Measurements from ENCODE around the gene CLDN25. TPM values are rescaled to one million over a fixed set of nuclear protein-coding genes. Genes with fewer than 3 reads are reported as not detected.

The CLDN25 gene
- total RNA-seq, 1 experiment from 2014 or later: not detected

- peaks cover 31 to 85% (median 79%) of the 10 kb centered on the region in 3 experiments for H3K36me3 Mint-ChIP-seq (ENCODE audit: insufficient read depth in 1 of 3, low read depth in 3 of 3)
- no peak overlapping the region for H2BK12ac ChIP-seq (ENCODE audit: insufficient read length, low read depth, low read length)
- no peak overlapping the region for H3K56ac ChIP-seq (ENCODE audit: insufficient read length, low read depth, low read length)
- H4K91ac ChIP-seq (ENCODE audit: insufficient read length, low read depth, low read length): no peak overlapping the region
- H3K4me3 Mint-ChIP-seq: no peak overlapping the region
- H3K9me3 Mint-ChIP-seq: no peaks in the 10 kb centered on the region; a peak in 1 of 5 replicates
- H3K18ac ChIP-seq (ENCODE audit: insufficient read length, low read depth, low read length): no peak overlapping the region
- H3K4me1 ChIP-seq (ENCODE audit: insufficient read depth, low read length): no peaks in the 10 kb centered on the region
- no peak for TF ChIP-seq CTCF (conservative IDR thresholded peaks at IDR 0.05)
- no peaks in the 10 kb centered on the region for H3K23me2 ChIP-seq (ENCODE audit: insufficient read length, low read depth, low read length, poor library complexity, severe bottlenecking)
- H3K79me1 ChIP-seq (ENCODE audit: insufficient read depth, low read depth, low read length, poor library complexity, severe bottlenecking): no peaks in the 10 kb centered on the region
- H3K27me3 ChIP-seq (ENCODE audit: insufficient read depth, low read length): no peaks in the 10 kb centered on the region
- H3K27ac ChIP-seq (ENCODE audit: insufficient read length, low read depth, low read length): no peak overlapping the region
- H2BK120ac ChIP-seq (ENCODE audit: low read depth, low read length, poor library complexity, severe bottlenecking): no peak overlapping the region
- no peaks in the 10 kb centered on the region for H4K20me1 ChIP-seq (ENCODE audit: control insufficient read depth, insufficient read depth, insufficient read length)
- H3T11ph ChIP-seq (ENCODE audit: low read length): no peak overlapping the region
- no peak overlapping the region for H3K14ac ChIP-seq (ENCODE audit: insufficient read depth, low read length)
- no peak overlapping the region for H3K4ac ChIP-seq (ENCODE audit: low read depth, low read length)
- H4K5ac ChIP-seq (ENCODE audit: insufficient read length, low read depth, low read length): no peak overlapping the region
- no peak for DNase-seq
- H4K8ac ChIP-seq (replicated peaks; ENCODE audit: insufficient read length, low read depth, low read length): no peak overlapping the region
- H2AFZ ChIP-seq (ENCODE audit: low read length): no peak overlapping the region
- no peak overlapping the region for H2BK20ac ChIP-seq (ENCODE audit: low read depth, low read length, poor library complexity, severe bottlenecking)
- no peak overlapping the region for H2BK15ac ChIP-seq (ENCODE audit: low read depth, low read length)
- H3K4me2 ChIP-seq (ENCODE audit: insufficient read depth, insufficient read length, low read length): no peak overlapping the region
- no peaks in the 10 kb centered on the region for H3K27me3 Mint-ChIP-seq (ENCODE audit: low read depth)
- no peak overlapping the region for H3K27ac Mint-ChIP-seq
- no peaks in the 10 kb centered on the region for H3K4me1 Mint-ChIP-seq
- H3K79me2 ChIP-seq (ENCODE audit: insufficient read depth, low read length): peaks cover 2% of the 10 kb centered on the region
- no peak overlapping the region for H2AK5ac ChIP-seq (ENCODE audit: insufficient read length, low read length)
- no peak overlapping the region for H3K23ac ChIP-seq (ENCODE audit: insufficient read length, low read depth, low read length)
- H2BK5ac ChIP-seq (ENCODE audit: insufficient read length, low read length): no peak overlapping the region
- no peak overlapping the region for H3K9ac ChIP-seq (ENCODE audit: extremely low read depth, insufficient read length, low read length)
- no peaks in the 10 kb centered on the region for H3K9me3 ChIP-seq (ENCODE audit: control insufficient read depth, low read depth, low read length)
- no CpG with 5 or more reads among the region's 1 CpG for WGBS (ENCODE audit: extremely low coverage, insufficient read length, low lambda C conversion rate)
These were observed 48.6 kb downstream of the CLDN25 start for GRCh38 chr11:113828191-113828590.
